GM19193 (cell line): ENCODE measurements around the gene TAS2R3.

Source experiments
- POLR2A ChIP-seq: IDR thresholded peaks from 4 replicates; pipeline ENCODE4 v1.6.1; 2011; ENCODE audit not compliant: insufficient read depth, insufficient read length; ENCODE audit errors: extremely low read depth

TAS2R3 gene

DNA sequence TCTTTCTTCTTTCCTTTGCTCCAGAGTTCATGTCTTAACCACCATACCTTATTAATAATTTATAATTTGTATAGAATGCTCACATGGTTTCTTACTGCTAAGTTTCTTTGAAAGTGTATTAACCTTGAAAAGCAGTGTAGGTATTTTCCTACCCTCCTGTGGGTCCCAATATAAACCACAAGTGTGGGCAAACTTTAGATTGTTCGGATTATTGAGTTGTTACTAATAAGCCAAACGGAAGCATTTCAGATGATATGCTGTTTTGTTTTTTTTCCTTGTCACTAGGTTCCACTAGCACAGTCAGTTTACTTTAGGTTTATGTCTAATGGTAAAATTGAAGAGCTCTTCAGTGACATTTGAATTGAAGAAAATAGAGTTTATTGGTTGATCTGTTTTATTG is 15.5 kb upstream of the TAS2R3 start:
- TF ChIP-seq POLR2A: no peak

- no peak for TF ChIP-seq POLR2A
Observed at GRCh38 chr7:141752634-141753033, 11.3 kb upstream of the TAS2R3 start.

DNA sequence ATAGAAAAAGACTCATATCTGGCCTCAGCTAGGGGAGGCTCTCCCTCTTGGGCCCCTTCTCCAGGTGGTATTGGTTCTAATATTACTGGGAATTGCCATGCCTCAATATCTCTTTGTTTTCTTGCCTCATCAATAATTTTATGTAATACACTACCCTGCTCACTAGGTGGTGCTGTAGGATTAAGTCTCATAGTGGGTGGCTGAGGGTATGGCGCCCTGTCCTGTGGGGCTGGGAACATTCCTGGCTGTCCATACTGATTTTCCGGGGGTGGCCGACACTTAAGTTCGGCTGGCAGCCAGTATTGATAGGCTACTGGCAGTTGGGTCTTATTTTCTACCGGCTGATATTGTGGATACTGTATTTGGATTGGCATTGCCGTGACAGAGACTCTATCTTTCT is 9.0 kb upstream of the TAS2R3 start:
- TF ChIP-seq POLR2A: no peak

DNA sequence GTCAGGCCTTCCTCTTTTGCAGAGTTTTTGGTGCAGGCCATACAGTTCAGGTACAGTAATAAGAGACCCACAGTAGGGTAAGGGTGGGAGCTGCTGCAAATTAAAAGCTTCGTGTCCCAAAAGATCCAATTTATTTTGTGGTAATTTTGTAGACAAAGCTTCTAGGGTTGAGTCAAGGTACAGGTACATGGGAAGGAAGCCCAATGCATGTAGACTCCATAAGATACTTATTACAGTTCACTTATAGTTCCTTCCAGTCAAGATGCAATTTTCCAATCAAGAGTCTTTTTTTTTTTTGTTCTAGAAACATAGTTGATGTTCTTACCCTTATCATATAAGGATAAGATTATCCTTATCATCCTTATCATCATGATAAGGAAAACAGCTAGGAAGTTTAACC is 12.5 kb downstream of the TAS2R3 start, which contains the start of gene TAS2R4:
Gene TAS2R4 (plus strand): TSS at position 301 of the 400 bp plus-strand sequence. CDS start 1,815 bp downstream, outside the sequence.
- no peak for TF ChIP-seq POLR2A

- no peak for TF ChIP-seq POLR2A
Observed at GRCh38 chr7:141785706-141786552, 22.0 kb downstream of the TAS2R3 start.

GRCh38 chr7:141788296-141788695 is 24.4 kb downstream of the TAS2R3 start:
- TF ChIP-seq POLR2A: no peak

GRCh38 chr7:141789917-141790316 is 26.0 kb downstream of the TAS2R3 start, which contains the start of gene TAS2R5:
TSS of gene TAS2R5 (plus strand) at chr7:141790217. CDS start at chr7:141790362, 145 bp downstream.
- no peak for TF ChIP-seq POLR2A

DNA sequence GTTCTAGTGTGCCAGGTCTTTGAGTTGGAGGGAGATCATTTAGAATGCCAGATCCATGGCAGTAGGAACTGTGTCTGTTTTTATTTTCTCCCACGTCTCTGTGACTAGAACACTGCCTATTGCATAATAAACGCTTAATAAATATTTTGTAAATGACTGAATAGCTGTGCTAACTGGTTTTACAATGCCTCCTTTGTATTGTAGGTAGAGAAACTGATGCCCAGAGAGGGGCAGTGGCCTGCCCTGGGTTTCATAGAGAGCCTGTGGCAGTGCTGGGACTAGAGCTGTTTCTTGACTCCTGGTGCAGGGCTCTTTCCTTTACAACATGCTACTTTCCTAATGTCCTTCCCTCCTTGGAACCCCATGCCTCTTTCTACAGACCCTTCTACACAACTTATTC is 28.6 kb downstream of the TAS2R3 start:
- TF ChIP-seq POLR2A: no peak
